Activated naive CD8-positive, alpha-beta T cell treated with anti-CD3 and anti-CD28 coated beads, Interleukin-2, amount 10 ng/mL, durations not matched to agents 7 days and 5 days (primary cell): ENCODE results near the gene ITFG1. TPM values are rescaled to one million over a fixed set of nuclear protein-coding genes. Genes with fewer than 3 reads are reported as not detected.

ENCODE experiments used
- ATAC-seq: fragments of 150-1000 bp; cut with Tn5 transposase; one replicate; pipeline ENCODE4 v1.10.0; 2021; ENCODE audit warnings: low read depth, moderate library complexity
- POLR2A ChIA-PET: fragments of 350-600 bp; sonication (Branson Sonifier 250); formaldehyde crosslinking; loops from one replicate; lab custom pipeline; 2021; ENCODE audit warnings: antibody characterized with exemption; lab: Charles Lee
- DNase-seq: peaks from one replicate; pipeline ENCODE4 v3.0.0; 2021
- H3K27ac Mint-ChIP-seq: one replicate; pipeline ENCODE4 v1.8.0; 2022; ENCODE audit warnings: mild to moderate bottlenecking, mixed read lengths
- H3K27me3 Mint-ChIP-seq: one replicate; pipeline ENCODE4 v1.8.0; 2022; ENCODE audit warnings: mild to moderate bottlenecking, moderate library complexity, mixed read lengths
- H3K36me3 Mint-ChIP-seq: one replicate; pipeline ENCODE4 v1.8.0; 2021; ENCODE audit warnings: mild to moderate bottlenecking, mixed read lengths
- H3K4me1 Mint-ChIP-seq: one replicate; pipeline ENCODE4 v1.8.0; 2021; ENCODE audit warnings: mixed read lengths
- H3K4me3 Mint-ChIP-seq: one replicate; pipeline ENCODE4 v1.8.0; 2022; ENCODE audit warnings: mild to moderate bottlenecking, moderate library complexity, mixed read lengths
- H3K9me3 Mint-ChIP-seq: one replicate; pipeline ENCODE4 v1.8.0; 2021; ENCODE audit warnings: mixed read lengths
- total RNA-seq, 2 experiments: library from RNA; stranded (reverse); gene quantifications; one replicate each; pipeline ENCODE4 v1.2.3, GENCODE V29; 2021

The ITFG1 gene
- total RNA-seq, 2 experiments from 2014 or later: 22.1 to 24.9 TPM

DNA sequence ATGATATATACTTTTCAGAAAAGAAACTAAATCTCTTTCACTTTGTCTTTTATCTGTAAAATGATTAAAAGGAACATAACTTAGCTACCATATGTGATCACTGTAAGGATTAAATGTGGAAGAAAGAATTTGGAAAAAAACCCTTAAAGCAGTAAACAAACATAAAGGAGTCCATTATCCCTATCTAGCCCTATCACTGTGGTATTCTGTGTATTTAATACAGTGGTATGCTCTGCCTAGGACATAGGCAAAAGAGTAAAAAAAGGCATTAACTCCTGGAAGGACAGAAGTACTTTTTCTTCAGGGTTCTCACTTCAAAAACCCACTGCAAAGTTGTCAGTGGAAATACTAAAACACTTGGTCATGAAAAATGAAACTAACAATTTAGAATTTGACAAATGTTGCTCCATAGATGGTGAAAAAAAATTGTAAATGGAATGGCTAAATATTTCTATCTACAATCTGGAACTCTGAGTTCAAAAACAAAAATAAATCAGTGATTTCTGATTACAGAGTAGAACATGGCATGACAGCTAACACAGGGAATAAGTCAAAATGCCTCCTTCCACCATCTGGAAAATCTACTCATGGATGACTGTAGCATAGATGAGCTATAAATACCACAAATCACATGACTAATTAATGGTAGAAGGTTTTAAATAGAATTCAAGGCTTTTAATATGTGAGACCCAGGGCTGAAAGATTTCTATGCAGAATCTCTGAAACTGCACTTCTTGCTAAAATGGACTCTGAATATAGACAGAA, 140.1 kb downstream of the ITFG1 start:
- no peak for ATAC-seq
- POLR2A ChIA-PET: no interaction called here
- Mint-ChIP-seq H3K27me3 (no peaks in the 10 kb centered on the region), H3K36me3 (peaks cover 2% of the 10 kb centered on the region), H3K9me3 (peaks cover 9% of the 10 kb centered on the region), H3K4me3 (no peak overlapping the region), H3K27ac (no peak overlapping the region), H3K4me1 (peaks cover 3% of the 10 kb centered on the region)
- DNase-seq: no peak

DNA sequence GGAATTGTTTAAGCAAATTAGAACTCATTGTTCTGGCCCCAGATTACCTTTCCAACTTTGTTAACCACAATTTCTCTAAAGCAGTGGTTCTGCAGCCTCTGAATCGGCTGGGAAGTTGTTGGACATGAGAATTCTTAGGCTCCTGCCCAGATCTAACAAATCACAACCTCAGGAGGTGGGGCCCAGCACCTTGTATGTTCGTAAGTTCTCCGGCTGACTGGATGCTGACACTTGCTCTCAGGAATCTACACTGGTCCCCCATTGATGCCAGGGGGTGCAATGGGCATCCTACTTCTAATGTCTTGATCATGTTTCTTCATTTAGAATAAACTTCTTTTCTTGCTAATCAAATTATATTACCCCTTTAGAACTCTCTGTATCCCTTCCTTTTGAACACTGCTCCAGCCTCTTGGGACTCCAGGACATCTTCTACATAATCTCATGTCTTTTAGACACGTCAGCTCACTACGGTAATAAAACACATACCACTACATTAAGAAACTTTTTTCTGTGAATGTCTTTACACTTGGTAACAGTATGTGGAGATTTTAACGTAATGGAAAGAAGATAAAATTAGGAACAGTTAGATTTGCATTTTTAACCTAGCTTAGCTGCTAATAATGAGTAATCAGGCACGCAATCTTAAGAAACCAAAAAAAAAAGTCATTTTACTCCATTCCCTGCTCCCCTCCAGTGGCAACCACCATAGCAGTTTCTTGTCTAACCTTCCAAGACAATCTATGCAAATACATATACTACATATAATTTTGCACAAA, 143.2 kb downstream of the ITFG1 start:
- DNase-seq (no peak), ATAC-seq (no peak)
- Mint-ChIP-seq H3K9me3 (no peaks in the 10 kb centered on the region), H3K4me1 (peaks cover 3% of the 10 kb centered on the region), H3K4me3 (no peak overlapping the region), H3K27ac (no peak overlapping the region), H3K27me3 (no peaks in the 10 kb centered on the region), H3K36me3 (no peaks in the 10 kb centered on the region)
- POLR2A ChIA-PET: no interaction called here

GRCh38 chr16:47316442-47317015, 144.3 kb downstream of the ITFG1 start:
- Mint-ChIP-seq H3K9me3 (no peaks in the 10 kb centered on the region), H3K27me3 (no peaks in the 10 kb centered on the region), H3K27ac (no peak overlapping the region), H3K4me3 (no peak overlapping the region), H3K36me3 (no peaks in the 10 kb centered on the region), H3K4me1 (peaks cover 3% of the 10 kb centered on the region)
- no peak for DNase-seq
- POLR2A ChIA-PET: no interaction called here
- no peak for ATAC-seq

GRCh38 chr16:47311738-47312505, 148.9 kb downstream of the ITFG1 start:
- ATAC-seq (no peak), DNase-seq (no peak)
- Mint-ChIP-seq H3K27ac (no peak overlapping the region), H3K4me1 (no peaks in the 10 kb centered on the region), H3K9me3 (no peaks in the 10 kb centered on the region), H3K4me3 (no peak overlapping the region), H3K36me3 (peaks cover 9% of the 10 kb centered on the region), H3K27me3 (no peaks in the 10 kb centered on the region)
- POLR2A ChIA-PET: no interaction called here

DNA sequence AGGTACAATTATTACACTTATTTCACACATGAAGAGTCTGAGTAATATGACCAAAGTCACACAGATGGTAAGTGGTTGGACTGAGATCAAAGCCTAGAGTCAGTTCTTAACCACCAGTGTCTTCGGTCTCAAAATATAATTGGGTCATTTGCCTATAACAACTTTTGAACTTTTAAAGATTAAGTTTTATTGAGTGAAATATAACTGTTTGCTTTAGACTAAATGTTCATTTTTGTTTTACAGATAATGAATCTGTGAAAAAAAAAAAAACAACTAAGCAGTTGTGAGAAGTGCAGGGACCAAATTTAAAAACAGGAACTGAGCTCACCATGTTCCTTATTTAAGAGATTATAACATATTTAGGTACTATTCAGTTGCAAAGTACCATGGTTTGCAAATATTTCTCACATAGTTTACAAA, 150.1 kb downstream of the ITFG1 start:
- Mint-ChIP-seq H3K36me3 (peaks cover 9% of the 10 kb centered on the region), H3K27ac (no peak overlapping the region), H3K9me3 (no peaks in the 10 kb centered on the region), H3K27me3 (no peaks in the 10 kb centered on the region), H3K4me3 (no peak overlapping the region), H3K4me1 (no peaks in the 10 kb centered on the region)
- ATAC-seq (no peak), DNase-seq (no peak)
- POLR2A ChIA-PET: no interaction called here

DNA sequence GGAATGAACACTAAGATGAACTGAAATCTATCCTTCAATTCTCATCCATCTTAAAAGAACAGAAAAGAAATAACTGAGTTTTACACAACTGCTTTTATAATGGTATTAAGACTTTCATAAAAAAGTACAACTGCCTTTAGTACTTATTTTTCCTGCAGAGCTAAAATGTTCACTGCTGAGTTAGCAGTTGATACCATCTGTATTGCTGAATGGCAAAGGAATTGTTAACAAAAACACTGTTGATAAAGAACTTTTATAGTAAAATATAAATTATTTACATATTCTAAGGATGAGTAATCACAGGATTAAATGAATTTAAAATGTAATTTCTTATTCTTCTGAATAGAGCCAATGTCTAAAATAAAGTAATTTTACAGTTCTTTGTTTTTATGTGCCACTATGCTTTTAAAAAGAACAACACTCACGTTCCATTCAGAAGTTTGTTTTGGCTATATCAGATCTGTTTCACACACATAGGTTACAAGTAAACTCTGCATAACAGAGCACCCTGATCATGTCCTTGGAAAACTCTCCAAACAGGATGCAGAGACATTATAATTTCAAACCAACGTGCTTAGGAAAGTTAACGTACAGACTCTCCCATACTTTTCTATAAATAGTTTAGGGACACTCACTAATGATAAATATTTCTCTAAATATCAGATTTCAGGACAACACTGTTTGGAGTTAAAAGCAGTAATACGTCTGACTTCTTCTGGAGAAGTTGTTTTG, 151.1 kb downstream of the ITFG1 start:
- Mint-ChIP-seq H3K4me3 (no peak overlapping the region), H3K27me3 (no peaks in the 10 kb centered on the region), H3K27ac (no peak overlapping the region), H3K36me3 (peaks cover 11% of the 10 kb centered on the region), H3K9me3 (no peaks in the 10 kb centered on the region), H3K4me1 (no peaks in the 10 kb centered on the region)
- ATAC-seq (no peak), DNase-seq (no peak)
- POLR2A ChIA-PET: interaction anchor here (0.7 kb wide), 1 partner anchor 280 kb away, joined by 4 read pairs; no protein-coding TSS in a partner anchor

- Mint-ChIP-seq H3K27ac (no peak overlapping the region), H3K27me3 (no peaks in the 10 kb centered on the region), H3K4me3 (no peak overlapping the region), H3K9me3 (no peaks in the 10 kb centered on the region), H3K4me1 (no peaks in the 10 kb centered on the region), H3K36me3 (peaks cover 13% of the 10 kb centered on the region)
- no peak for ATAC-seq
- POLR2A ChIA-PET: interaction anchor here (0.7 kb wide), 1 partner anchor 279 kb away, joined by 4 read pairs; no protein-coding TSS in a partner anchor
- DNase-seq: no peak
Observed at GRCh38 chr16:47308601-47309000, 152.3 kb downstream of the ITFG1 start.

- ATAC-seq (no peak), DNase-seq (no peak)
- H3K4me3 Mint-ChIP-seq: no peak overlapping the region
- POLR2A ChIA-PET: no interaction called here
- no peak overlapping the region for H3K27ac Mint-ChIP-seq
- H3K9me3 Mint-ChIP-seq: no peaks in the 10 kb centered on the region
- H3K4me1 Mint-ChIP-seq: no peaks in the 10 kb centered on the region
- peaks cover 18% of the 10 kb centered on the region for H3K36me3 Mint-ChIP-seq
- no peaks in the 10 kb centered on the region for H3K27me3 Mint-ChIP-seq
Observed at GRCh38 chr16:47304563-47304962, 156.3 kb downstream of the ITFG1 start.

- peaks cover 10% of the 10 kb centered on the region for H3K9me3 Mint-ChIP-seq
- H3K4me3 Mint-ChIP-seq: no peak overlapping the region
- H3K36me3 Mint-ChIP-seq: peaks cover 26% of the 10 kb centered on the region
- no peak overlapping the region for H3K27ac Mint-ChIP-seq
- H3K4me1 Mint-ChIP-seq: no peaks in the 10 kb centered on the region
- POLR2A ChIA-PET: no interaction called here
- DNase-seq: no peak
- no peak for ATAC-seq
- H3K27me3 Mint-ChIP-seq: no peaks in the 10 kb centered on the region
Observed at GRCh38 chr16:47299587-47299986, 161.3 kb downstream of the ITFG1 start.

DNA sequence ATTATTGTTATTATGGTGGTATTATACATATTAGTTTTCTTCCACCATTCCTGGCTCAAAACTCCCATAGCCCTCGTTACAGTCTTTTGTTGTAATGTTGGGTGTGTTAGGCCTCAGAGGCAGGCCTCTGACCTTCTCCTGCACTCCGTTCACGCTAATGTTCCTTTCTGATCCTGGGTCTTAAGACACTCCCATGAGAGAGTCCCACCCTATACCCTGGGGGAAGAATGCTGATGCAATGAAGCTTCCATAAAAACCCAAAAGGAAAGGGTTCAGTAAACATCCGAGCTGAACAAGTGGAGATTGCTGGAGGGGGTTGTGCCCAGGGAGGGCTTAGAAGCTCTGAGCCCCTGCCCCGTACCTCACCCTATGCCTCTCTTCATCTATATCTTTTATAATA, 175.9 kb downstream of the ITFG1 start:
- ATAC-seq (no peak), DNase-seq (no peak)
- no peaks in the 10 kb centered on the region for H3K27me3 Mint-ChIP-seq
- peaks cover 16% of the 10 kb centered on the region for H3K36me3 Mint-ChIP-seq
- H3K9me3 Mint-ChIP-seq: peaks cover 11% of the 10 kb centered on the region
- H3K4me3 Mint-ChIP-seq: no peak overlapping the region
- POLR2A ChIA-PET: no interaction called here
- no peaks in the 10 kb centered on the region for H3K4me1 Mint-ChIP-seq
- H3K27ac Mint-ChIP-seq: no peak overlapping the region

DNA sequence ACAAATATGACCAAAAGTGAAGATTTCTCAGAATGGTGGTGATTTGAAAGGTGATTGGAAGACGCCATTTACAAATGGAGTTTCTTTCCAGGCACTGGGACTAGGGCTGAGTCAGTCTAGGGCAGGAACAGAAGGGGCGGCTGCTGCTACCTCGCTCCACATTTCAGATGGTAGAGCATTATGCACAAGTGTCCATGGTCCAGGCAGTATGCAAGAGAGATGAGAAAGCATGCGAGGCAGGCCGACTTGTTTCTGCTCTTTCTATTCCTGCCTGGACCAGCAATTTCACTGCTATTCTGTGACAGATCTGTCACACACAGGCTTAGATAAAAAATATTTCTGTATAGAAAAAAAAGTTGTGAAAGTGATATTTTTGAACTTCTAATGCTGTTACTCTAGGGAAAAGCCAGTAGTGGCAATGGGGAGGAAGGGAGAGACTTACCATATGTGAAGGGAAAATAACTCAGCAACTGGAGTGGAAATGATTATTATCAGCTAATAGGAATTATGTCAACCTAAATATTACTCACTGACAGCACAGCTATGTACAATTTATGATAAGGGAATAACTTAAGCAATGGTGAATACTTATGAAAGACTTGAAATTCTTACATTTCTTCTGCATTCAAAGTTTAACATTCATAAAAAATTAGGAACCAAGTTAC, 182.4 kb downstream of the ITFG1 start:
- Mint-ChIP-seq H3K27ac (no peak overlapping the region), H3K4me3 (no peak overlapping the region), H3K36me3 (peaks cover 5% of the 10 kb centered on the region), H3K9me3 (peaks cover 8% of the 10 kb centered on the region), H3K4me1 (no peaks in the 10 kb centered on the region), H3K27me3 (no peaks in the 10 kb centered on the region)
- POLR2A ChIA-PET: no interaction called here
- ATAC-seq: no peak
- DNase-seq: no peak

- POLR2A ChIA-PET: no interaction called here
- ATAC-seq (no peak), DNase-seq (no peak)
- Mint-ChIP-seq H3K27ac (no peak overlapping the region), H3K36me3 (peaks cover 12% of the 10 kb centered on the region), H3K4me1 (no peaks in the 10 kb centered on the region), H3K27me3 (no peaks in the 10 kb centered on the region), H3K4me3 (no peak overlapping the region), H3K9me3 (peaks cover 2% of the 10 kb centered on the region)
Observed at GRCh38 chr16:47276522-47276921, 184.3 kb downstream of the ITFG1 start.
